Mononuclear cell (primary cell): ENCODE results near the gene ZNFX1. TPM values are rescaled to one million over a fixed set of nuclear protein-coding genes. Genes with fewer than 3 reads are reported as not detected.

Experiments
- H3K27me3 ChIP-seq: 2 replicates; pipeline ENCODE4 v1.6.0; 2011; ENCODE audit warnings: low read length, control low read depth; ENCODE audit not compliant: insufficient read depth
- H3K4me1 ChIP-seq: 2 replicates; pipeline ENCODE4 v1.5.1; 2011; ENCODE audit warnings: mild to moderate bottlenecking, low read length, control low read depth; ENCODE audit not compliant: insufficient read depth
- H3K4me3 ChIP-seq: 2 replicates; pipeline ENCODE4 v1.5.1; 2011; ENCODE audit warnings: mild to moderate bottlenecking, low read length, moderate library complexity
- H3K9me3 ChIP-seq: 2 replicates; pipeline ENCODE4 v1.5.1; 2011; ENCODE audit warnings: low read depth, mild to moderate bottlenecking, control low read depth, low read length
- total RNA-seq: library from RNA; depleted of rRNA; stranded (reverse); fragments of >200 nt; gene quantifications from one replicate; pipeline ENCODE4 v1.2.3, GENCODE V29; 2012

ZNFX1 gene
- total RNA-seq, 1 donor = 99.6 TPM

GRCh38 chr20:49256261-49256660 is 21.6 kb downstream of the ZNFX1 start:
- H3K4me3 ChIP-seq = no peak overlapping the region
- H3K9me3 ChIP-seq = no peaks in the 10 kb centered on the region
- H3K27me3 ChIP-seq = no peaks in the 10 kb centered on the region
- no peaks in the 10 kb centered on the region for H3K4me1 ChIP-seq

DNA sequence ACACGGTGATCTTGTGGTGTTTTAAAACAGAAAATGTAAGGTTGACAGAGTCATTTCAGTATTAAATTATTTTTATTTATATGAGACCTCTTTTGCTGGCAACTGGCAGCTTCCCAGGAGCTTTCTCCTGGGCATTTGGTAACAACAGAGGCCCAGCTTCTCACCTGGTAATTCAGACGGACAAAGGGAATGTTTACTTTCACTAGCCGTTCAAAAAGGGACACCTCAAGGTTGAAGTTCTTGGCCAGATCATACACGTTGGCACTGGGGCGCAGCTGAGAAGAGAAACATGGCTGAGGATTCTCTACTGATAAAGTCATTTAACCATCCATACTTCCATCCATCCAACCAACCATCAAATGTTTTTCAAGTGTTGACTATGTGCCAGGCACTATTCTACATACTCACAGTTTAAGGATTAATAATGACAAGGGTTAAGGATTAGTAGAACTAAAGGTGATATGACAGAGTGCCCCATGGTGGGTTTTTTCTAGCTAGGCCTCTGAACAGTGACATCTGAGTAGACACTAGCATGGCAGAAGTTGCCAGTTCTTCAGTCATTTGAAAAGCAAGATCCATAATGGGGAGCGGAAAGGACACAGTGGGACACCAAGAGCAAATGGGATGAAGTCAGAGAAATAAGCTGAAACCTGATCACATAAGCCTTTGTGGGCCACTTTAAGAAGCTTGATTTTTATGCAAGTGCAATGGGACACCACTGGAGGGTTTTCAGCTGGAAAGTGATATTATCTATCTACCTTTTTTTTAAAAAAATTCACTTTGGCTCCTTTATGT is 25.1 kb downstream of the ZNFX1 start:
- Histone ChIP-seq H3K4me3 (no peak overlapping the region), H3K9me3 (no peaks in the 10 kb centered on the region), H3K4me1 (no peaks in the 10 kb centered on the region), H3K27me3 (no peaks in the 10 kb centered on the region)

GRCh38 chr20:49248879-49249665 is 28.8 kb downstream of the ZNFX1 start:
- Histone ChIP-seq H3K4me1 (no peaks in the 10 kb centered on the region), H3K9me3 (no peaks in the 10 kb centered on the region), H3K4me3 (no peak overlapping the region), H3K27me3 (no peaks in the 10 kb centered on the region)

DNA sequence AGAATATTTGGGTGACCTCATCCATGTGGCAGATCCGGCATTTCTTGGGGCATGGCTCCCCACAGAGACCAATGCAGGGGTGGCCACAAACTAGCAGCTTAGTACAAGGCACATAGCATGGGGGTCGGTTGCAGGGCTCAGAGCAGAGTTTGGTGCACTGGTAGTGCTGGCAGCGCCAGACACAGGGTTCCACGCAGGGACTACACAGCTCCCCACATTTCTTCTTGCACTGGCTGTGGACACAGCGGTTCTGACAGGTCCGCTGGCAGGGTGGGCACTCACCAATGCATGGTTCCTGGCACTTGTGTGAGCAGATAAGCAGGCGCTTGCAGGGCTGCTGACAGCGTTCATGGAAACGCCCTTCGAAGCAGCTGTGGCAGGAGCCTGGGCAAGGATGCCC is 29.6 kb downstream of the ZNFX1 start:
- Histone ChIP-seq H3K4me3 (no peak overlapping the region), H3K4me1 (no peaks in the 10 kb centered on the region), H3K9me3 (no peaks in the 10 kb centered on the region), H3K27me3 (no peaks in the 10 kb centered on the region)

DNA sequence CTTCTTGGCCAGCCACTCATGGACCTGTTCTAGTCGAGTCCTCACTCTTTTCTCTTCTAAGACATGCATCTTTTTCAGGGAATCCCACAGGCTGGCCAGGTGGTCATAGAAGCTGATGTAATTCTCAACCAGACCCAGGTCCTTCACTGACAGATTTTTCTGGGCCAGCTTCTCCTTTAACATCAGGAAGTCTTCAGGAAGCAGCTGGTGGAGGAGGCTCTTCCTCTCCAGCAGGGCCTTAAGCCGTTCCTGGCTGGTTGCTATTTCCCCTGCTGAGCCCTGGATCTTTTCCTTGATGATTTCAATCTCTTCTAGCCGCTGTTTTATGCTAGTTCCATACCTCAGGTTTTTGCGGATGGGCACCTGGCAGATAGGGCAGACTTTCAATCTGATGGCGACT is 30.1 kb downstream of the ZNFX1 start:
- H3K27me3 ChIP-seq = no peaks in the 10 kb centered on the region
- no peaks in the 10 kb centered on the region for H3K4me1 ChIP-seq
- H3K9me3 ChIP-seq = no peaks in the 10 kb centered on the region

GRCh38 chr20:49247169-49247723 is 30.6 kb downstream of the ZNFX1 start:
- Histone ChIP-seq H3K9me3 (no peaks in the 10 kb centered on the region), H3K27me3 (no peaks in the 10 kb centered on the region), H3K4me3 (no peak overlapping the region), H3K4me1 (no peaks in the 10 kb centered on the region)

More for the DNA sequence above, 30.1 kb downstream of the ZNFX1 start:
- no peak overlapping the region for H3K4me3 ChIP-seq

GRCh38 chr20:49245921-49246740 is 31.7 kb downstream of the ZNFX1 start:
- no peak overlapping the region for H3K4me3 ChIP-seq

GRCh38 chr20:49237531-49237930 is 40.3 kb downstream of the ZNFX1 start:
- no peaks in the 10 kb centered on the region for H3K9me3 ChIP-seq
- no peak overlapping the region for H3K4me3 ChIP-seq
- no peaks in the 10 kb centered on the region for H3K27me3 ChIP-seq
- no peaks in the 10 kb centered on the region for H3K4me1 ChIP-seq

More at GRCh38 chr20:49245921-49246740, 31.7 kb downstream of the ZNFX1 start:
- no peaks in the 10 kb centered on the region for H3K4me1 ChIP-seq
- H3K27me3 ChIP-seq = no peaks in the 10 kb centered on the region
- H3K9me3 ChIP-seq = no peaks in the 10 kb centered on the region

DNA sequence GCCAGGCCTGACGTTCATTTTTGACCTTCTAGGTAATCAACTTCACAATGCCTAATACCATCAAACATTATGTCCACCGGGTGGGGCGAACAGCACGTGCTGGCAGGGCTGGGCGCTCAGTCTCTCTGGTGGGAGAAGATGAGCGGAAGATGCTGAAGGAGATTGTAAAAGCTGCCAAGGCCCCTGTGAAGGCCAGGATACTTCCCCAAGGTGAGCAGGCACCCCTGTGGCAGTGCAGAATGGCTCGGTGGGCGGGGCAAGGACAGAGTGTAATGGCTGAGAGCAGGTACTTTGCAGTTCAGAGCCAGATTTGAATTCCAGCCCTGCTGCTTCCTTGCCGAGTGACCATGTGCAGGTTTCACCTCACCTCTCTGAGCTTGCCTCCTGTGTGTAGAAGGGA is 41.6 kb downstream of the ZNFX1 start:
- Histone ChIP-seq H3K9me3 (no peaks in the 10 kb centered on the region), H3K4me3 (no peak overlapping the region), H3K27me3 (no peaks in the 10 kb centered on the region), H3K4me1 (peaks cover 2% of the 10 kb centered on the region)

- Histone ChIP-seq H3K4me3 (no peak overlapping the region), H3K9me3 (no peaks in the 10 kb centered on the region), H3K27me3 (no peaks in the 10 kb centered on the region), H3K4me1 (peaks cover 17% of the 10 kb centered on the region)
These were observed 43.0 kb downstream of the ZNFX1 start for GRCh38 chr20:49234831-49235230.

DNA sequence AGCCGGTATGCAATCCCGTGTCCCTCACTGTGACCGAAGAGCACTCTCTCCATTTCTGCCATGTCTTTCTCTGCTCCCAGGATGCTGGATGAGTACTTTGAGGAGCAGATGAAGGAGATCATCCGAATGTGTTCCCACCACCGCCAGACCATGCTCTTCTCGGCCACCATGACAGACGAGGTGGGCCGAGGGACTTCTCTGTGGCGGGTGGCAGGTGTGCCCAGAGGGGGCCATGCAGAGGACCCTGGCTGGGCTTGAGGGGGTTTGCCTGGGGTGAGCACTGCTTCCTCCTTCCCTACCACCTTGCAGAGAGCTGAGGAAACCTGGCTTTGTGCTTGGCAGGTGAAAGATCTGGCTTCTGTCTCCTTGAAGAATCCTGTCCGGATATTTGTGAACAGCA is 44.6 kb downstream of the ZNFX1 start:
- Histone ChIP-seq H3K4me3 (no peak overlapping the region), H3K27me3 (no peaks in the 10 kb centered on the region), H3K4me1 (peaks cover 18% of the 10 kb centered on the region), H3K9me3 (no peaks in the 10 kb centered on the region)

DNA sequence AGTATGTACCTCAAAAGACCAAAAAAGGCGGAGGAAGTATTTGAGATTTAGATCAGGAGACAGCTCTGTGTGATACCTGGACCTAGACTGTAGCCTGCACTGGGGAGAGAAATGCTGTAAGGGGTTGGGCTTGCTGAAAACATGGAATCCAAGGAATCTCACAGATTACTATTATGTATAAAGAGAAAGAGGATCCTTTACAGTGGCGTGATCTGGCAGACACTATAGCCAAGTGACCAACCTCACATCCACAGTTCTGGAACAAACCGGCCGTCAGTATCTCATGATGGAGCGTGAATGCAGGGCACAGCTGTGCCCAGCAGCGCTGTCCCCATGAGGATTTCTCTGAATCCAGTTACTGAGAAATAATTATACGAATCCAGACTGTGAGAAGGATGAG is 46.4 kb downstream of the ZNFX1 start:
- no peaks in the 10 kb centered on the region for H3K27me3 ChIP-seq
- H3K4me1 ChIP-seq = peaks cover 18% of the 10 kb centered on the region
- no peaks in the 10 kb centered on the region for H3K9me3 ChIP-seq
- H3K4me3 ChIP-seq = no peak overlapping the region

- no peaks in the 10 kb centered on the region for H3K9me3 ChIP-seq
- H3K4me3 ChIP-seq = no peak overlapping the region
- H3K27me3 ChIP-seq = no peaks in the 10 kb centered on the region
- H3K4me1 ChIP-seq = peaks cover 18% of the 10 kb centered on the region
These were observed 47.2 kb downstream of the ZNFX1 start for GRCh38 chr20:49230561-49231133.

GRCh38 chr20:49230021-49230420 is 47.8 kb downstream of the ZNFX1 start:
- Histone ChIP-seq H3K4me1 (peaks cover 18% of the 10 kb centered on the region), H3K4me3 (no peak overlapping the region)

More at GRCh38 chr20:49230021-49230420, 47.8 kb downstream of the ZNFX1 start:
- Histone ChIP-seq H3K27me3 (no peaks in the 10 kb centered on the region), H3K9me3 (no peaks in the 10 kb centered on the region)
